ENCODE results near the gene DENND1A.

DNA sequence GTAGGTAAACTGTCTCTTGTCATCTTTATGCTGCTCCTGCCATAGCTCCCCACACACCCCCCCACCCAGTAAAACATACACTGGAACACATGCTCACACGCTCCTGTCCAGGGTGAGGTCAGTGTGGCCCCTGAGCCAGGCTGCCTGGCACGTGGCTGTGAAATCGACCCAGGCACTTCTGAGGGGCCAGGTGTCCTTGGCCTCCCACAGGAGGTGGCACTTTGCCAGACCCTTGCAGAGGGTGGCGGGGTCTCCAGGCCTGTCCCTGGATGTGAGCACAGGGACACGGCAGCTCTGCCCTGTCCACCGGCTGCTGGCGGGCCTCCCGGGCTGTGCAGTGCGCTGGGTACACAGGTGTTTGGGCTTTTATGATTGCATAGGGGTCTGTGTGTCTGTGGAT is 583.9 kb downstream of the DENND1A start:
- TF ChIP-seq, protein P1, sequence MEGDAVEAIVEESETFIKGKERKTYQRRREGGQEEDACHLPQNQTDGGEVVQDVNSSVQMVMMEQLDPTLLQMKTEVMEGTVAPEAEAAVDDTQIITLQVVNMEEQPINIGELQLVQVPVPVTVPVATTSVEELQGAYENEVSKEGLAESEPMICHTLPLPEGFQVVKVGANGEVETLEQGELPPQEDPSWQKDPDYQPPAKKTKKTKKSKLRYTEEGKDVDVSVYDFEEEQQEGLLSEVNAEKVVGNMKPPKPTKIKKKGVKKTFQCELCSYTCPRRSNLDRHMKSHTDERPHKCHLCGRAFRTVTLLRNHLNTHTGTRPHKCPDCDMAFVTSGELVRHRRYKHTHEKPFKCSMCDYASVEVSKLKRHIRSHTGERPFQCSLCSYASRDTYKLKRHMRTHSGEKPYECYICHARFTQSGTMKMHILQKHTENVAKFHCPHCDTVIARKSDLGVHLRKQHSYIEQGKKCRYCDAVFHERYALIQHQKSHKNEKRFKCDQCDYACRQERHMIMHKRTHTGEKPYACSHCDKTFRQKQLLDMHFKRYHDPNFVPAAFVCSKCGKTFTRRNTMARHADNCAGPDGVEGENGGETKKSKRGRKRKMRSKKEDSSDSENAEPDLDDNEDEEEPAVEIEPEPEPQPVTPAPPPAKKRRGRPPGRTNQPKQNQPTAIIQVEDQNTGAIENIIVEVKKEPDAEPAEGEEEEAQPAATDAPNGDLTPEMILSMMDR (IDR thresholded peaks at IDR 0.05): no peak
- TF ChIP-seq EZH2 (IDR thresholded peaks at IDR 0.05): no peak
